GM12872 (cell line): ENCODE data around the gene PGLYRP3.

Source experiments
- TF ChIP-seq, protein P1 (sequence below): IDR thresholded peaks from 3 replicates; pipeline ENCODE4 v1.5.1; 2011; ENCODE audit warnings: low read depth, mild to moderate bottlenecking, low read length, moderate library complexity; ENCODE audit not compliant: insufficient read depth

The PGLYRP3 gene

DNA sequence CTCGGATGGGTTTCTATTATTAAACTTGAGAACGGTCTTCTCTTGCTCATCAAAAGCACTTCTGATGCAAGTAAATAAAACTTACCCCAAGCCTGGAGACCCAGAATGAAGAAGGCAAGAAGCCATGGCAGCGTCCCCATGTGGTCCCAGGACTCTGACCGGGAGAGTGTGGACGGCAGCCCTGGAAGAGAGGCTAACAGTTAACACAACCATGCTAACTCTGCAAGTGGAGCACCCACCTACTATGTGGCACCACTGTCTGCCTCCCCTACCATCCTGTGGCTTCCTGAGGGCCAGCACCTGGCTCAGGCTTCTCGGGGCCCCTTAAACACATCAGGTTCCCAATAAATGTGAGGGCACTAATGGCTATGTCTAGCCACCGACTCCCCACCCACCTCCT lies 2.2 kb downstream of the PGLYRP3 start:
- TF ChIP-seq, protein P1, sequence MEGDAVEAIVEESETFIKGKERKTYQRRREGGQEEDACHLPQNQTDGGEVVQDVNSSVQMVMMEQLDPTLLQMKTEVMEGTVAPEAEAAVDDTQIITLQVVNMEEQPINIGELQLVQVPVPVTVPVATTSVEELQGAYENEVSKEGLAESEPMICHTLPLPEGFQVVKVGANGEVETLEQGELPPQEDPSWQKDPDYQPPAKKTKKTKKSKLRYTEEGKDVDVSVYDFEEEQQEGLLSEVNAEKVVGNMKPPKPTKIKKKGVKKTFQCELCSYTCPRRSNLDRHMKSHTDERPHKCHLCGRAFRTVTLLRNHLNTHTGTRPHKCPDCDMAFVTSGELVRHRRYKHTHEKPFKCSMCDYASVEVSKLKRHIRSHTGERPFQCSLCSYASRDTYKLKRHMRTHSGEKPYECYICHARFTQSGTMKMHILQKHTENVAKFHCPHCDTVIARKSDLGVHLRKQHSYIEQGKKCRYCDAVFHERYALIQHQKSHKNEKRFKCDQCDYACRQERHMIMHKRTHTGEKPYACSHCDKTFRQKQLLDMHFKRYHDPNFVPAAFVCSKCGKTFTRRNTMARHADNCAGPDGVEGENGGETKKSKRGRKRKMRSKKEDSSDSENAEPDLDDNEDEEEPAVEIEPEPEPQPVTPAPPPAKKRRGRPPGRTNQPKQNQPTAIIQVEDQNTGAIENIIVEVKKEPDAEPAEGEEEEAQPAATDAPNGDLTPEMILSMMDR = no peak

DNA sequence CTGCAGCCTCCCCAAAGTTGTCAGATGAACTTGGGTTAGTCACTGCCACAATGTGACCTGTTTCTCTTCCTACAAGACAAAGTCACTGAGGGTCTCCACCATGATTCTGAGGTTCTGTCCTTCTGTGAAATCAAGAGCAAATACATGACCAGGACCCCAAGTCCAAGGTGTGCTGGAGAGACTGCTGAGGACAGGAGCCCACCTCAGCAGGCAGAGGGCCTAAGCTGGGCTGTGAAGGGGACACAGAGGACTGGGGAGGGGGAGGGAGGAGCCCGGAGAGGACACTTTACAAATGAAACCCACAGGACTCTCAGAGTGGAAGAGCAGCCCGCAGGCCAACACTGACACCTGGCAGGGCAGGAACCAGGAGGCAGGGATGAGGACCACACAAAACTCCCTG lies 3.3 kb downstream of the PGLYRP3 start:
- TF ChIP-seq, protein P1 = no peak

DNA sequence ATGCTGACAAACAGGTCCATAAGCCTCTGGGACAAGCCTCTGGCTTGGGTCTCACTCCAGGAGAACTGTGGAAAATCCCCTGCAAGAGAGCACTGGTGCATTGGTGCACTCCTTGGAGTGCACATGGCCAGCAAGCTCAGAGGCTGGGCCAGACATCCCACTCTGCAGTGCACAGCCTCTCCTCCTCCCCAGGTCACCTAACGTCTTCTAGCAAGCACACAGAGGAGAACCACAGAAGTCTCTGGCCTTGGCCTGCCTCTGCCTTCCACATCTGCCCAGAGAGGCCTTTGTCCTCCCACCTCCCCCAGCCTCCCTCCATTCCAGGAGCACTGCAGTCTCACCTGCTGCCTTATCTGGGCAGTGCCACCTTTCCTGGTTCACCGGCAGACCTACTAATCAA lies 4.2 kb downstream of the PGLYRP3 start:
- TF ChIP-seq, protein P1 = no peak

DNA sequence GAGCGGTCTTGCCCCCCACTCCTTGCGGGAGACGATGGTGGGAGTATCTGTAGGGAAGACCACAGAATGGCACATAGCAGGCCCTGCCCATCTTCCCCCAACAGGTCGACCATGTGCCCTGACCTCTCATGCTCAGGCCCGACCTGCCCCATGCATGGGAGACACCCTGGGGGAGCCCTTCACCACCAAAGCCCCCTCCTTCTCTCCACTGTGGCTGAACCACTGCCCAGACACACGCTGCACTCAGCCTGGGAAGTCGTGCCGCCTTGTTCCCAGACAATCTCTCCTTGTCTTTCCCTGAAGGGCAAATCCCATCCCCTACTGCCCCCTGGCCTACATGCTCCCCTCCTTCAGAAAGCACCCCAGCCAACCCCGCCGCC lies 5.5 kb downstream of the PGLYRP3 start:
- TF ChIP-seq, protein P1 = no peak

GRCh38 chr1:153306303-153307220 lies 6.2 kb downstream of the PGLYRP3 start:
- TF ChIP-seq, protein P1 = no peak

GRCh38 chr1:153305682-153306081 lies 7.1 kb downstream of the PGLYRP3 start:
- TF ChIP-seq, protein P1 = no peak

- TF ChIP-seq, protein P1 = no peak
Observed at GRCh38 chr1:153302308-153302707, 10.4 kb downstream of the PGLYRP3 start.
